ENCODE measurements around the gene PTOV1. TPM values are rescaled to one million over a fixed set of nuclear protein-coding genes. Genes with fewer than 3 reads are reported as not detected.

Gene PTOV1
- total RNA-seq, 1 experiment from 2014 or later = 114 TPM

- intact Hi-C loops (cut with micrococcal nuclease; ENCODE audit: unreplicated experiment) = no loop called here
- Histone ChIP-seq H3K4me3 (ENCODE audit: low read depth in 2 of 2, low read length in 2 of 2) (peak overlapping the region; percentile 58 to 73), H3K27ac (ENCODE audit: low read length) (peak overlapping the region; percentile 86), H3K9me3 (ENCODE audit: control insufficient read depth, insufficient read depth, low read depth, low read length) (no peaks in the 10 kb centered on the region), H3K36me3 (ENCODE audit: control insufficient read depth, insufficient read depth, low read length) (no peaks in the 10 kb centered on the region), H3K27me3 (ENCODE audit: control insufficient read depth, insufficient read depth, low read length) (no peaks in the 10 kb centered on the region), H3K4me1 (ENCODE audit: control insufficient read depth, insufficient read depth, low read length) (peaks cover 13% of the 10 kb centered on the region)
- no TSS peak for BruUV-seq (replicated peaks)
- TF ChIP-seq SIN3A (IDR thresholded peaks at IDR 0.05; ENCODE audit: borderline replicate concordance, insufficient read depth, low read depth, low read length) (no peak), REST (IDR thresholded peaks at IDR 0.05; ENCODE audit: insufficient read depth in 1 of 2, low read depth in 2 of 2, low read length in 1 of 2) (no peak), TCF7L2 (IDR thresholded peaks at IDR 0.05; ENCODE audit: low read depth, low read length) (no peak), POLR2AphosphoS5 (IDR thresholded peaks at IDR 0.05; ENCODE audit: low read depth, low read length) (no peak), CTCF (IDR thresholded peaks at IDR 0.05) (no peak)
- DNase-seq (ENCODE audit: low read depth, low spot score) (no peak), ATAC-seq (no peak)
- POLR2A ChIA-PET = interaction anchor here (0.6 kb wide), 1 partner anchor 40 kb away, joined by 3 read pairs; no protein-coding TSS in a partner anchor
- CTCF ChIA-PET = no interaction called here
- in situ Hi-C loops (cut with HindIII; ENCODE audit: low pct_unique_long_range_greater_than_20kb, low sequenced_read_pairs) = no loop called here
Observed at GRCh38 chr19:49850221-49850486, 805 bp upstream of the PTOV1 start.

GRCh38 chr19:49851456-49852259 is 699 bp downstream of the PTOV1 start:
- ATAC-seq (peak; percentile 1; the same call in 1 of the 2 replicates), DNase-seq (ENCODE audit: low read depth, low spot score) (no peak)
- Histone ChIP-seq H3K4me3 (ENCODE audit: low read depth in 2 of 2, low read length in 2 of 2) (peak overlapping the region; percentile 58 to 70), H3K36me3 (ENCODE audit: control insufficient read depth, insufficient read depth, low read length) (no peaks in the 10 kb centered on the region), H3K27ac (ENCODE audit: low read length) (peak overlapping the region; percentile 57; the same call in 1 of the 2 replicates), H3K27me3 (ENCODE audit: control insufficient read depth, insufficient read depth, low read length) (no peaks in the 10 kb centered on the region), H3K4me1 (ENCODE audit: control insufficient read depth, insufficient read depth, low read length) (peaks cover 13% of the 10 kb centered on the region), H3K9me3 (ENCODE audit: control insufficient read depth, insufficient read depth, low read depth, low read length) (no peaks in the 10 kb centered on the region)
- BruUV-seq (replicated peaks) = no TSS peak
- ChIA-PET CTCF (no interaction called here), POLR2A (no interaction called here)
- TF ChIP-seq POLR2AphosphoS5 (IDR thresholded peaks at IDR 0.05; ENCODE audit: low read depth, low read length) (no peak), TCF7L2 (IDR thresholded peaks at IDR 0.05; ENCODE audit: low read depth, low read length) (no peak), REST (IDR thresholded peaks at IDR 0.05; ENCODE audit: insufficient read depth in 1 of 2, low read depth in 2 of 2, low read length in 1 of 2) (no peak), CTCF (IDR thresholded peaks at IDR 0.05) (no peak), SIN3A (IDR thresholded peaks at IDR 0.05; ENCODE audit: borderline replicate concordance, insufficient read depth, low read depth, low read length) (no peak)
- in situ Hi-C loops (cut with HindIII; ENCODE audit: low pct_unique_long_range_greater_than_20kb, low sequenced_read_pairs) (no loop called here), intact Hi-C loops (cut with micrococcal nuclease; ENCODE audit: unreplicated experiment) (no loop called here)
